ENCODE data around the gene TTI1. TPM values are rescaled to one million over a fixed set of nuclear protein-coding genes. Genes with fewer than 3 reads are reported as not detected.

The TTI1 gene
- polyA plus RNA-seq, 1 of the 3 experiments (the other 2 are of a cell fraction): 15.6 TPM

DNA sequence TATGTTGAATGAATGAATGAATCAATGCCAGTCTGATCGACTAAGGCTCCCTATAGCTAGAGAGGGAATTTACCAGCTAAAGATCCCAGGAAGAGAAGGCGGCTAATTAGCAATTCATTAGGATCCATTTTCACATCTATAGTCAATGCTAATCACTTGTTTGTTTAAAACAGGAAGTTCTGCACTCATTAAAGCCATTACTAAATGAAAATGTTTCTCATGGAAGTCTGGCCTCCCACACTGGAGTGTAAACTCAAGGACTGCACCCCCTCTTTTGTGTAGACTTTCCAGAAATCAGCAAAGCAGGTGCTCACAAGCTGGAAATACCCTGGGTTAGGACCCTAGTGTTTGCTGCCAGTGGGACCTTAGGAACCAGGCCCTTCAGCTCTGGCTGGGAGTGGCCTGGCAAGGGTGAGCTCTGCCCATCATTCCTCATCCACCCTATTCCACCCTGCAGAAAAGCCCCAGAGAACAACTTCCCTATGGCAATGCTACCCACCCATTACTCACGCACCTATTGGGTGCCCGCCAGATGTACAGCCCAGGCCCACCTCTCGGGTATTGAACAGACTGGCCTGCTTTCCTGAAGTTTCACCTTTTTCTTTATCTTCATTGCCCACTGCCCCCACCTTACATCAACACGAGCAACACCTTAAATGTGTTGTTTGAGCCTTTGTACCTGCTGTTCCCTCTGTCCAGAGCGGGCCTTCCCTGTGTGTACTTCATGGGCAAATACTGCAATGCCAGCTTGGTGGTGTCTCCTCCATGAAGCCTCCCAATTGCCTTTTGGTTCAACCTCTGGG is 60.8 kb downstream of the TTI1 start:
- no peak overlapping the region for H3K4me2 ChIP-seq
- H2AFZ ChIP-seq (ENCODE audit: low read depth): no peak overlapping the region
- no peak overlapping the region for H3K9ac ChIP-seq
- DNase-seq: no peak
- ChIA-PET CTCF (no interaction called here), POLR2A (no interaction called here)
- no peaks in the 10 kb centered on the region for H3K4me1 ChIP-seq (ENCODE audit: control insufficient read depth in 1 of 2, insufficient read depth in 2 of 2, low read depth in 1 of 2, low read length in 1 of 2)
- WGBS (ENCODE audit: low lambda C conversion rate): 84% methylated on average over 7 of the region's 7 CpGs
- H4K20me1 ChIP-seq (ENCODE audit: insufficient read depth): no peaks in the 10 kb centered on the region
- H3K36me3 ChIP-seq (replicated peaks in 1 of 2; ENCODE audit: control insufficient read depth in 1 of 2, insufficient read depth in 2 of 2, low read length in 1 of 2): no peaks in the 10 kb centered on the region
- no peaks in the 10 kb centered on the region for H3K9me3 ChIP-seq
- no peak overlapping the region for H3K4me3 ChIP-seq (ENCODE audit: low read depth in 2 of 2, low read length in 1 of 2)
- TF ChIP-seq RAD21 (IDR thresholded peaks at IDR 0.05; ENCODE audit: low read length) (no peak), NFIC (IDR thresholded peaks at IDR 0.05; ENCODE audit: borderline replicate concordance) (no peak), EZH2phosphoT487 (IDR thresholded peaks at IDR 0.05; ENCODE audit: borderline replicate concordance, low read depth) (no peak), GABPA (IDR thresholded peaks at IDR 0.05; ENCODE audit: low read depth) (no peak), ELF1 (IDR thresholded peaks at IDR 0.05) (no peak), PBX3 (IDR thresholded peaks at IDR 0.05) (no peak), YY1 (IDR thresholded peaks at IDR 0.05; ENCODE audit: low read depth) (no peak), RFX5 (IDR thresholded peaks at IDR 0.05; ENCODE audit: low read length) (no peak), CTCF (IDR thresholded peaks at IDR 0.05) (no peak), TEAD4 (IDR thresholded peaks at IDR 0.05; ENCODE audit: borderline replicate concordance, insufficient read depth) (no peak), SIN3A (IDR thresholded peaks at IDR 0.05; ENCODE audit: borderline replicate concordance, low read depth, low read length) (no peak)
- no peaks in the 10 kb centered on the region for H3K27me3 ChIP-seq (ENCODE audit: insufficient read depth)
- no peak overlapping the region for H3K27ac ChIP-seq (ENCODE audit: low read depth in 2 of 2, low read length in 1 of 2)
- no peaks in the 10 kb centered on the region for H3F3A ChIP-seq (replicated peaks; ENCODE audit: insufficient read depth)
- no peaks in the 10 kb centered on the region for H3K79me2 ChIP-seq (ENCODE audit: insufficient read depth)
- no peaks in the 10 kb centered on the region for H3K9me2 ChIP-seq

- no peak overlapping the region for H3K9ac ChIP-seq
- no peak overlapping the region for H3K27ac ChIP-seq (ENCODE audit: low read depth in 2 of 2, low read length in 1 of 2)
- no peak for DNase-seq
- ChIA-PET CTCF (interaction anchor here (1.1 kb wide), 1 partner anchor 20 kb away, joined by 3 read pairs; no protein-coding TSS in a partner anchor), POLR2A (no interaction called here)
- H3K4me1 ChIP-seq (ENCODE audit: control insufficient read depth in 1 of 2, insufficient read depth in 2 of 2, low read depth in 1 of 2, low read length in 1 of 2): no peaks in the 10 kb centered on the region
- H4K20me1 ChIP-seq (ENCODE audit: insufficient read depth): no peaks in the 10 kb centered on the region
- no peaks in the 10 kb centered on the region for H3K9me3 ChIP-seq
- H3K27me3 ChIP-seq (ENCODE audit: insufficient read depth): no peaks in the 10 kb centered on the region
- no peak overlapping the region for H2AFZ ChIP-seq (ENCODE audit: low read depth)
- H3K36me3 ChIP-seq (replicated peaks in 1 of 2; ENCODE audit: control insufficient read depth in 1 of 2, insufficient read depth in 2 of 2, low read length in 1 of 2): no peaks in the 10 kb centered on the region
- H3K79me2 ChIP-seq (ENCODE audit: insufficient read depth): no peaks in the 10 kb centered on the region
- H3K4me3 ChIP-seq (ENCODE audit: low read depth in 2 of 2, low read length in 1 of 2): no peak overlapping the region
- no peaks in the 10 kb centered on the region for H3K9me2 ChIP-seq
- WGBS (ENCODE audit: low lambda C conversion rate): 76% methylated on average over 5 of the region's 5 CpGs
- H3K4me2 ChIP-seq: no peak overlapping the region
- H3F3A ChIP-seq (replicated peaks; ENCODE audit: insufficient read depth): no peaks in the 10 kb centered on the region
- TF ChIP-seq TCF12 (IDR thresholded peaks at IDR 0.05) (no peak), YY1 (IDR thresholded peaks at IDR 0.05; ENCODE audit: low read depth) (no peak), ELF1 (IDR thresholded peaks at IDR 0.05) (no peak), NFIC (IDR thresholded peaks at IDR 0.05; ENCODE audit: borderline replicate concordance) (no peak), USF1 (IDR thresholded peaks at IDR 0.05; ENCODE audit: borderline replicate concordance, low read depth) (no peak), GABPA (IDR thresholded peaks at IDR 0.05; ENCODE audit: low read depth) (no peak), RCOR1 (IDR thresholded peaks at IDR 0.05; ENCODE audit: low read length) (no peak), MXI1 (IDR thresholded peaks at IDR 0.05; ENCODE audit: low read depth, low read length) (no peak), RFX5 (IDR thresholded peaks at IDR 0.05; ENCODE audit: low read length) (no peak), CHD2 (IDR thresholded peaks at IDR 0.05; ENCODE audit: low read length, partially characterized antibody) (no peak)
Observed at GRCh38 chr20:37971561-37972127, 61.6 kb downstream of the TTI1 start.
